ENCODE data around the gene UST.
"Not testable (repeated sequence)": the region's sequence is repeated elsewhere in the genome, so short reads cannot be mapped to it uniquely, and the experiment has no call there.

Gene UST

GRCh38 chr6:149090937-149091336, 344.1 kb downstream of the UST start:
- Histone ChIP-seq H3K4me1 (ENCODE audit: control insufficient read depth, insufficient read depth, low read length) (peaks cover 15% of the 10 kb centered on the region), H3K27me3 (replicated peaks; ENCODE audit: control insufficient read depth, insufficient read depth, low read length) (peaks cover 3% of the 10 kb centered on the region), H3K4me3 (ENCODE audit: low read length) (no peak overlapping the region), H3K9ac (ENCODE audit: low read length) (no peak overlapping the region), H3K36me3 (ENCODE audit: control insufficient read depth, insufficient read depth, low read length, severe bottlenecking) (no peaks in the 10 kb centered on the region), H3K9me3 (ENCODE audit: control insufficient read depth, low read length) (no peaks in the 10 kb centered on the region)
- no peak for DNase-seq (ENCODE audit: low read depth)

- Histone ChIP-seq H3K9ac (ENCODE audit: low read length) (no peak overlapping the region), H3K36me3 (ENCODE audit: control insufficient read depth, insufficient read depth, low read length, severe bottlenecking) (no peaks in the 10 kb centered on the region), H3K27me3 (replicated peaks; ENCODE audit: control insufficient read depth, insufficient read depth, low read length) (no peaks in the 10 kb centered on the region), H3K9me3 (ENCODE audit: control insufficient read depth, low read length) (peaks cover 7% of the 10 kb centered on the region), H3K4me1 (ENCODE audit: control insufficient read depth, insufficient read depth, low read length) (peaks cover 15% of the 10 kb centered on the region), H3K4me3 (ENCODE audit: low read length) (no peak overlapping the region)
- DNase-seq (ENCODE audit: low read depth) = peak; percentile 75
Observed at GRCh38 chr6:149093643-149094042, 346.8 kb downstream of the UST start.

- Histone ChIP-seq H3K27me3 (replicated peaks; ENCODE audit: control insufficient read depth, insufficient read depth, low read length) (no peaks in the 10 kb centered on the region), H3K4me3 (ENCODE audit: low read length) (no peak overlapping the region), H3K36me3 (ENCODE audit: control insufficient read depth, insufficient read depth, low read length, severe bottlenecking) (no peaks in the 10 kb centered on the region), H3K4me1 (ENCODE audit: control insufficient read depth, insufficient read depth, low read length) (peaks cover 15% of the 10 kb centered on the region), H3K9ac (ENCODE audit: low read length) (no peak overlapping the region), H3K9me3 (ENCODE audit: control insufficient read depth, low read length) (peaks cover 12% of the 10 kb centered on the region)
- peak; percentile 48 for DNase-seq (ENCODE audit: low read depth)
Observed at GRCh38 chr6:149094156-149094555, 347.3 kb downstream of the UST start.

- H3K9me3 ChIP-seq (ENCODE audit: control insufficient read depth, low read length) = peaks cover 13% of the 10 kb centered on the region
- DNase-seq (ENCODE audit: low read depth) = peak; percentile 70
- H3K36me3 ChIP-seq (ENCODE audit: control insufficient read depth, insufficient read depth, low read length, severe bottlenecking) = no peaks in the 10 kb centered on the region
- no peaks in the 10 kb centered on the region for H3K27me3 ChIP-seq (replicated peaks; ENCODE audit: control insufficient read depth, insufficient read depth, low read length)
- H3K4me1 ChIP-seq (ENCODE audit: control insufficient read depth, insufficient read depth, low read length) = peaks cover 15% of the 10 kb centered on the region
- H3K9ac ChIP-seq (ENCODE audit: low read length) = no peak overlapping the region
- no peak overlapping the region for H3K4me3 ChIP-seq (ENCODE audit: low read length)
Observed at GRCh38 chr6:149094934-149095351, 348.1 kb downstream of the UST start.

- Histone ChIP-seq H3K4me1 (ENCODE audit: control insufficient read depth, insufficient read depth, low read length) (peaks cover 15% of the 10 kb centered on the region), H3K27me3 (replicated peaks; ENCODE audit: control insufficient read depth, insufficient read depth, low read length) (no peaks in the 10 kb centered on the region), H3K9ac (ENCODE audit: low read length) (no peak overlapping the region), H3K36me3 (ENCODE audit: control insufficient read depth, insufficient read depth, low read length, severe bottlenecking) (no peaks in the 10 kb centered on the region), H3K4me3 (ENCODE audit: low read length) (no peak overlapping the region), H3K9me3 (ENCODE audit: control insufficient read depth, low read length) (peaks cover 13% of the 10 kb centered on the region)
- DNase-seq (ENCODE audit: low read depth) = no peak
Observed at GRCh38 chr6:149095842-149096241, 349.0 kb downstream of the UST start.

GRCh38 chr6:149097794-149098193, 351.0 kb downstream of the UST start:
- Histone ChIP-seq H3K4me3 (ENCODE audit: low read length) (no peak overlapping the region), H3K4me1 (ENCODE audit: control insufficient read depth, insufficient read depth, low read length) (peaks cover 15% of the 10 kb centered on the region), H3K27me3 (replicated peaks; ENCODE audit: control insufficient read depth, insufficient read depth, low read length) (no peaks in the 10 kb centered on the region), H3K36me3 (ENCODE audit: control insufficient read depth, insufficient read depth, low read length, severe bottlenecking) (no peaks in the 10 kb centered on the region), H3K9ac (ENCODE audit: low read length) (no peak overlapping the region), H3K9me3 (ENCODE audit: control insufficient read depth, low read length) (peaks cover 13% of the 10 kb centered on the region)
- DNase-seq (ENCODE audit: low read depth) = no peak

GRCh38 chr6:149098700-149099276, 352.0 kb downstream of the UST start:
- Histone ChIP-seq H3K4me1 (ENCODE audit: control insufficient read depth, insufficient read depth, low read length) (peaks cover 14% of the 10 kb centered on the region), H3K4me3 (ENCODE audit: low read length) (no peak overlapping the region), H3K27me3 (replicated peaks; ENCODE audit: control insufficient read depth, insufficient read depth, low read length) (no peaks in the 10 kb centered on the region), H3K9me3 (ENCODE audit: control insufficient read depth, low read length) (peaks cover 13% of the 10 kb centered on the region), H3K9ac (ENCODE audit: low read length) (no peak overlapping the region), H3K36me3 (ENCODE audit: control insufficient read depth, insufficient read depth, low read length, severe bottlenecking) (no peaks in the 10 kb centered on the region)
- no peak for DNase-seq (ENCODE audit: low read depth)

GRCh38 chr6:149102324-149102723, 355.5 kb downstream of the UST start:
- no peak for DNase-seq (ENCODE audit: low read depth)

GRCh38 chr6:149103950-149104349, 357.1 kb downstream of the UST start:
- H3K4me1 ChIP-seq (ENCODE audit: control insufficient read depth, insufficient read depth, low read length); DNase-seq (ENCODE audit: low read depth); H3K4me3 ChIP-seq (ENCODE audit: low read length); H3K9me3 ChIP-seq (ENCODE audit: control insufficient read depth, low read length); H3K27me3 ChIP-seq (replicated peaks; ENCODE audit: control insufficient read depth, insufficient read depth, low read length); H3K36me3 ChIP-seq (ENCODE audit: control insufficient read depth, insufficient read depth, low read length, severe bottlenecking); H3K9ac ChIP-seq (ENCODE audit: low read length): not testable (repeated sequence)

More at GRCh38 chr6:149102324-149102723, 355.5 kb downstream of the UST start:
- H3K9me3 ChIP-seq (ENCODE audit: control insufficient read depth, low read length) = peaks cover 13% of the 10 kb centered on the region
- no peak overlapping the region for H3K9ac ChIP-seq (ENCODE audit: low read length)
- no peaks in the 10 kb centered on the region for H3K27me3 ChIP-seq (replicated peaks; ENCODE audit: control insufficient read depth, insufficient read depth, low read length)
- no peaks in the 10 kb centered on the region for H3K4me1 ChIP-seq (ENCODE audit: control insufficient read depth, insufficient read depth, low read length)
- H3K36me3 ChIP-seq (ENCODE audit: control insufficient read depth, insufficient read depth, low read length, severe bottlenecking) = no peaks in the 10 kb centered on the region
- H3K4me3 ChIP-seq (ENCODE audit: low read length) = no peak overlapping the region

- no peak for DNase-seq (ENCODE audit: low read depth)
- Histone ChIP-seq H3K4me3 (ENCODE audit: low read length) (no peak overlapping the region), H3K36me3 (ENCODE audit: control insufficient read depth, insufficient read depth, low read length, severe bottlenecking) (no peaks in the 10 kb centered on the region), H3K27me3 (replicated peaks; ENCODE audit: control insufficient read depth, insufficient read depth, low read length) (no peaks in the 10 kb centered on the region), H3K4me1 (ENCODE audit: control insufficient read depth, insufficient read depth, low read length) (no peaks in the 10 kb centered on the region), H3K9me3 (ENCODE audit: control insufficient read depth, low read length) (no peaks in the 10 kb centered on the region), H3K9ac (ENCODE audit: low read length) (no peak overlapping the region)
Observed at GRCh38 chr6:149107520-149107919, 360.7 kb downstream of the UST start.

- no peaks in the 10 kb centered on the region for H3K9me3 ChIP-seq (ENCODE audit: control insufficient read depth, low read length)
- H3K9ac ChIP-seq (ENCODE audit: low read length) = no peak overlapping the region
- H3K27me3 ChIP-seq (replicated peaks; ENCODE audit: control insufficient read depth, insufficient read depth, low read length) = no peaks in the 10 kb centered on the region
Observed at GRCh38 chr6:149108038-149108748, 361.4 kb downstream of the UST start.

GRCh38 chr6:149108749-149109100, 361.9 kb downstream of the UST start:
- H3K36me3 ChIP-seq (ENCODE audit: control insufficient read depth, insufficient read depth, low read length, severe bottlenecking) = no peaks in the 10 kb centered on the region
- no peaks in the 10 kb centered on the region for H3K9me3 ChIP-seq (ENCODE audit: control insufficient read depth, low read length)
- H3K27me3 ChIP-seq (replicated peaks; ENCODE audit: control insufficient read depth, insufficient read depth, low read length) = no peaks in the 10 kb centered on the region
- H3K9ac ChIP-seq (ENCODE audit: low read length) = no peak overlapping the region
- DNase-seq (ENCODE audit: low read depth) = no peak
- no peaks in the 10 kb centered on the region for H3K4me1 ChIP-seq (ENCODE audit: control insufficient read depth, insufficient read depth, low read length)
- no peak overlapping the region for H3K4me3 ChIP-seq (ENCODE audit: low read length)

More at GRCh38 chr6:149108038-149108748, 361.4 kb downstream of the UST start:
- Histone ChIP-seq H3K36me3 (ENCODE audit: control insufficient read depth, insufficient read depth, low read length, severe bottlenecking) (no peaks in the 10 kb centered on the region), H3K4me1 (ENCODE audit: control insufficient read depth, insufficient read depth, low read length) (no peaks in the 10 kb centered on the region), H3K4me3 (ENCODE audit: low read length) (no peak overlapping the region)
- DNase-seq (ENCODE audit: low read depth) = no peak
